Stimulated activated CD4-positive, alpha-beta T cell treated with anti-CD3 and anti-CD28 coated beads, Interleukin-15, amount 100 ng/mL, for 48 hours (primary cell): ENCODE measurements around the gene LLCFC1.

ENCODE experiments used
- DNase-seq, 2 donors: peaks; one replicate each; pipeline ENCODE4 v3.0.0-alpha.2; 2020; ENCODE audit warnings: low read depth in 2 of 2

Gene LLCFC1

GRCh38 chr7:142939226-142939910 lies at the start of gene LLCFC1:
Gene LLCFC1, plus strand, starts transcription at chr7:142939484. Its CDS starts 138 bp downstream, at chr7:142939622.
- DNase-seq = no peak

- no peak for DNase-seq
Observed at GRCh38 chr7:142889816-142890215, 49.5 kb upstream of the LLCFC1 start.

DNA sequence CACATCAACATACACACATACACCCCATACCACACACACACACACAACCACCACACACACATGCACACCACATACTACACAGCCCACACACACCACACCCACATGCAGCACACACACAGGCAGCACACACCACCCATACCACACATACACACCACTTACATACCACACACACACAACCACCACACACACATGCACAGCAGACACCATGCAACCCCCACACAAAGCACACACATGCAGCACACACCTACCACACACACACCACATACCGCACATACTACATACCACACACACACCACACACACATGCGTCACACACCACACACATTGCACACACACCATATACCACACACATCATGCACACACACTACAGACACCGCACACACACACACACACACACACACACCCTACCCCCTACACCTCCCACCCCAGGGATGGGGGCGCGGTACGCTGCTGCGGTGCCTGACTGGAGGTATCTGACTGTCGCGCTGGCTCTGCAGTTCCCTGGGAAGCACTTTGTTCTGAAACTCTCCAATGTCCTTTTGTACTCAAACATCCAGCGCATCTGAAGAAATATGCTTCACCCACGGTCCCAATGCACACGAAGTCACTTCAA lies 48.3 kb upstream of the LLCFC1 start:
- DNase-seq = no peak

DNA sequence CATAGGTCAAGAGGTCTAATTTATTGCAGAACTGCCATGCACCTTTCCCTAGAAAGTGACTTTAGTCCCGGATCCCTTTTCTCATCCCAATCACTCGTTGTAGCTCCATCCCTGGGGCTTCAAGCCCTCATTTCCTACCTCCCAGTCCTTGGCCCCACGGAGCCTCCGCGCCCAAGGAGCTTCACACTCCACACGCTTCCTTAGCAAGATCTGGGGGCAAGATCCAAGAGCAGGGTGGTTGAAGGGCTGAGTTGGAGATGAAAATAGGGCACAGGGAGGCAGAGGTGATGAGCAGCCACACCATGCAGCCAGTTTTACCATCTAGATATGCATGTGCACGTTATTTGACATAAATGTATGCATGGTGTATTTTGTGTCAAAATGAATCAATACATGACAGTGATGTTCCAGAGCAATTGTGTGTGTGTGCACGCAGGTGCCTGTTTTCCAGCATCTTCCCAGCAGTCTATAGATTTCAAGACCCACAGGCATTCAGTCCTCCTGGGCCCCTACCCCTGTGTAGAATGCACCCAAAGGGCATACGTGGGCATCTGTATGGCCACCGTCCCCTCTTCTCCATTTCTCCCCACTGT lies 47.7 kb upstream of the LLCFC1 start:
- DNase-seq = no peak

GRCh38 chr7:142892951-142893350 lies 46.3 kb upstream of the LLCFC1 start:
- no peak for DNase-seq

GRCh38 chr7:142894112-142894984 lies 44.9 kb upstream of the LLCFC1 start:
- no peak for DNase-seq

GRCh38 chr7:142894985-142895593 lies 44.2 kb upstream of the LLCFC1 start:
- DNase-seq = no peak

DNA sequence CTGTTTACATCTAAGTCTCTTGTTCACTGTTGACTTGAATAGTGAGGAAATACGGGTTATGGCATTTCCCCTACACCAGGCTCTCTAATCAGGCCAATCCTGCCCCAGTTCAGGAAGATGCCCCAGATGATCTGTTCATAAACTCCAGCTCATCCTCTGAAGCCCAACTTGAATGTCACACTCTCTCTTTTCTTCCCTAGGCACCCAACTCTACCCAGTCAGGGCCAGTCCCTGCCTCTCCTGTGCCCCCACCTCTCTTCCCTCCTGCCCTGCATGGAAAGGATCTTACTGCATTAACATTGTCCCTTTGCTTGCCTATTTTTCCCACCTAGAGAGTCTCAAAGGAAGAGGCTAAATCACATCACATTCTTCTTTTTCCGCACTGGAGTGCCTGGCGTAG lies 43.1 kb upstream of the LLCFC1 start:
- DNase-seq = no peak

GRCh38 chr7:142896741-142897379 lies 42.4 kb upstream of the LLCFC1 start:
- DNase-seq = no peak

GRCh38 chr7:142897691-142898090 lies 41.6 kb upstream of the LLCFC1 start:
- DNase-seq = no peak

DNA sequence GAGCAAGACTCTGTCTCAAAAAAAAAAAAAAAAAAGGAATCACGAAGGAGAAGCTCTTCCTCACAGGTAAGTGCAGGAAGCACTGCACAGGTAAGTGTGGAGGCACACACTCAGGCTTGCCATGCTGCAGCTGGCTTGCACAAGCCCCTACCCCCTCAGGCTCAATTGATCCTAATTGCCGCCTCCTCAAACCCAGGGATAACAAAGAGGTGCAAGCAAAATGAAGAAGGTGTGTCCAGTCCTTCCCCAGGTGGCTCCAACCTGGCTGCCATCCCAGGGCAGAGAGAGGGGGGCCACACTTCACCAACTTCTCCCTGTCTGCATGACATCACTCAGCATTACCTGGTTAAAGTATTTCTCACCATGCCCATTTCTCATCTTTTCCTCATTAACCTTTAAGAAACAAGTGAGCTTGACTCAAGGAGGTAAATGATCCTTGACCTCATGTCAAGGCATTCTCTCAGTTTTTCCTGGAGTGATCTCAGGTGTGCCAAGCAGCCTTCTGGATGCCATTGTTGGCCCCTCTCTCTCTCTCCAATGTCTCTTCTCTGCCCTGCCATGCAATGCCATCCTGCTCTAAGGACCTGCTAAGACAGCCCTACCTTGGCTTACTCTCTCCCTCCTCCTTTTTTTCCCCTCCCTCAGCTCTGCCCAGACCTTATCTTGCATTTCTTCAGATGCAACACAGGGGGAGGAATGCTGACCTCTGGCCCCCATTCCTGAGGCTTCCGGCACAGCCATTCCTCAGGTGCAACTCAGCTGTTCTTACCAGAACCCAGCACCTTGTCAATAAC lies 40.7 kb upstream of the LLCFC1 start:
- DNase-seq = no peak

GRCh38 chr7:142899661-142900060 lies 39.6 kb upstream of the LLCFC1 start:
- no peak for DNase-seq

- DNase-seq = no peak
Observed at GRCh38 chr7:142901426-142902259, 37.6 kb upstream of the LLCFC1 start.

DNA sequence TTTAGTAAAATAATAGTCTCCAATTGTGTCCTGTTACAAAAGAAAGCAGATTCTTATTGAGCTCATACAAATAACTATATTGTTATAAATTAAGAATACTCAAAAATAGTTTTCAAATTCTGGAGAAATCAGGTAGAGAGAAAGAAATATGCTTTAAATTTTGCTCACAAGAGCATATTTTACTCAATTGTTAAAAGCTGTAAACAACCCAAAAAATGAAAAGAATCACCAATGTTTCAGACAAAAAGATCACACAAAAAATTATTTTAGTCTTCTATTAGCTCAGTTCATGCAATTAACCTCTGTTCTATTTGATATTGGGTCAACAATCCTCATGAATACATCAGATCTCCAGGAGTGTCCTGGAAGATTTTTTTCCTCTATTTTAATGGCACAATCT lies 35.2 kb upstream of the LLCFC1 start:
- no peak for DNase-seq

- no peak for DNase-seq
Observed at GRCh38 chr7:142905759-142906158, 33.5 kb upstream of the LLCFC1 start.

DNA sequence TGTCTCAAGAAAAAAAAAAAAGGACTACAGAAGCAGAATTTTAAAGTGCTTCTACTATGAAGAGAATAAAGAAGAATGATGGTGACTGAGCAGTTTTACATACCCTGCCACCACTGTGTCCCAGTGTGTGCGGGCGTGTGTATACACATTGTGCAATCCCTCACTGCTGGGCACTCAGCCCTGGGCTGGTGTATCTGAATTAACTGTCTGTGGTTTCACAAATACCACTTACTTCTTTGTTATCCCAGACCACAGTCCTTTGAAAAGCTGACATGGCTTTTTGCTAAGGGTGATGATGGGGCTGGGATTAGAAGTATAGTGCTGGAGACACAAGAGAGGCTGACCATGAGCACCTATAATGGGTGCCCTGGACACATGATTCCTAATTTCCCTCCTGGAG lies 32.6 kb upstream of the LLCFC1 start:
- no peak for DNase-seq

DNA sequence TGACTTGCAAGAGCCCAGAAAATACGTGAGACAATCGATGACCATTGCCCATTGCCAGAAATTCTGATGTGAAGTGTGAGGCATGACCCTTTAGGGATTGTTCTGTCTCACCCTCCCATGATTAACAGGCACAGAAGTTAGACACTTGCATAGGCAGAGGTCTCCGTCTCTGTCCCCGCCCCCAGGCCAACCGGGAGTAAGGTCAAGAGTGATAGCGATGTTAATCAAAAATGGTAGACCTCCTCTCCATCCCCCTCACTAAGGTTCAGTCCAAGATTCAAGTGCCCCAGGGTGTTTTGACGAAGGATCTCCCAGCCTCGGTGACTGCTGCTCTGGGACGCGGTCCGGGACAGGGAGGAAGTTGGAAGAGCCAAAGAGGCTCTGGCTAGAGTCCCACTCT lies 31.0 kb upstream of the LLCFC1 start:
- DNase-seq = no peak

DNA sequence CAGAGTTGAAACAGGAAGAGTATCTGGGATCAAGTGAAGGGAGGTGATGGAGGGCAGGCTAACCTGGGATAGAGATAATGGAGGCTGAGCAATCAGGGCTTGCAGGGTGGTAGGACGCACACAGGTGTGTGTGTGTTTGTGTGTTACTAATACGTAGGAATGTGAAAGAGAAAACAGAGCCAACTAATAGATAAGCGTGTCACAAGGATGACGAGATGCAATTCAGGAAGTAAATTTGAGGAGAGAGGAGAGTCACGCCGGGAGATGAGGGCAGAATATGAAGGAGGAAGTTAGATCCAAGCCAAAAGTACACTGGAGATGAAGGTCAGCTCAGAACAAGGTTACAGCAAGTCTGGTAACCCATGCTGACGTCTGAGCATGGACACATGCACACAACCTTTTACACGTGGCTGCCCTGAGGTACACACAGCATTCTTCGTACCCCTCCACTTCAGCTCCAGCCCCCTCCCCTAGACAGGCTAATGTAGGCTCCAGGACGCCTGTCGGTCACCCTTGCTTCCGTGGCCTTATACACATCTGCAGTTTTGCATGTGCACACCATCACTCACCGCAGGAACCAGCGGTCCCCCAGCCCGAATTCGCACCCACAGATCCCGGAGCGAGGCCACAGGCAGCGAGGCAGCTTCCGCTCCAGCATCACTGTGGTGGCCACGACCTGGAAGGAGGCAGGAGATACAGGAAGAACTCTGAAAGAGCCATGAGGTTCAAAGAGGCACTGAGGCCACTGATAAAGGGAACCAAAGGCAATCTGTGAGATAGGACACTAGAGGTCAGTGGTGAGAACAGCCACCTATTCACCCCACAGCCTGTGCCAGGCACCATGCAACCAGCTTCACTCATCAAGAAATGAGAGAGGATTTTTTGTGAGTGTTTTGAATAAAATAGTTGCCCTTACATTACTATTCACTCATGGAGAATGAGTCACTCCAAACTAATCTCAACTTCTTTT lies 30.1 kb upstream of the LLCFC1 start:
- DNase-seq = no peak
